Mesenchymal stem cell (in vitro differentiated cells and primary cell): Measurements from ENCODE around the gene ARF6.

Experiments
- DNase-seq: peaks from one replicate; pipeline ENCODE4 v3.0.0-alpha.2; 2013
- H2AFZ ChIP-seq: one replicate; pipeline ENCODE4 v1.6.1; 2013; ENCODE audit warnings: low read depth, mild to moderate bottlenecking, control low read depth, inconsistent platforms, low read length, moderate library complexity
- H2AK5ac ChIP-seq: 2 replicates; pipeline ENCODE4 v1.6.1; 2013; ENCODE audit warnings: low read length, moderate library complexity, mild to moderate bottlenecking, inconsistent platforms; ENCODE audit not compliant: severe bottlenecking
- H2BK120ac ChIP-seq: one replicate; pipeline ENCODE4 v1.6.1; 2013; ENCODE audit warnings: low read depth, mild to moderate bottlenecking, inconsistent platforms, low read length, moderate library complexity
- H2BK12ac ChIP-seq, 2 experiments: one replicate each; pipeline ENCODE4 v1.6.1; 2013; ENCODE audit warnings: inconsistent platforms in 2 of 2, low read length in 2 of 2, mild to moderate bottlenecking in 2 of 2, moderate library complexity in 2 of 2, control low read depth in 1 of 2
- H2BK15ac ChIP-seq: one replicate; pipeline ENCODE4 v1.6.1; 2013; ENCODE audit warnings: mild to moderate bottlenecking, low read depth, inconsistent platforms; ENCODE audit not compliant: poor library complexity, severe bottlenecking
- H2BK5ac ChIP-seq: 2 replicates; pipeline ENCODE4 v1.6.1; 2013; ENCODE audit warnings: low read depth, mild to moderate bottlenecking, low read length, control low read depth, inconsistent platforms; ENCODE audit not compliant: poor library complexity, severe bottlenecking
- H3K14ac ChIP-seq, 2 experiments: one replicate each; pipeline ENCODE4 v1.6.1; 2013; ENCODE audit warnings: inconsistent platforms in 2 of 2, low read length in 2 of 2, control low read depth in 1 of 2, mild to moderate bottlenecking in 1 of 2, moderate library complexity in 1 of 2
- H3K18ac ChIP-seq, 2 experiments: one replicate each; pipeline ENCODE4 v1.6.1; 2013; ENCODE audit warnings: inconsistent platforms in 2 of 2, low read length in 2 of 2, control low read depth in 1 of 2, low read depth in 1 of 2, mild to moderate bottlenecking in 1 of 2
- H3K23ac ChIP-seq, 2 experiments: one replicate each; pipeline ENCODE4 v1.6.1; 2013; ENCODE audit warnings: inconsistent platforms in 2 of 2, low read length in 2 of 2, mild to moderate bottlenecking in 2 of 2, moderate library complexity in 2 of 2, control low read depth in 1 of 2
- H3K27ac ChIP-seq: 2 replicates; pipeline ENCODE4 v1.5.1; 2013; ENCODE audit warnings: mild to moderate bottlenecking, moderate library complexity, low read length, control low read depth, inconsistent platforms; ENCODE audit not compliant: poor library complexity, severe bottlenecking
- H3K27me3 ChIP-seq, 2 experiments: 2 replicates each; pipeline versions ENCODE4 v1.6.1 to v1.7.0; 2013; ENCODE audit warnings: low read length in 2 of 2, mild to moderate bottlenecking in 2 of 2, moderate library complexity in 2 of 2, control low read depth in 1 of 2, inconsistent platforms in 1 of 2; ENCODE audit not compliant: control insufficient read depth in 1 of 2, insufficient read depth in 1 of 2
- H3K36me3 ChIP-seq, 2 experiments: 2 replicates each; pipeline versions ENCODE4 v1.6.1 to v1.7.0; 2013; ENCODE audit warnings: low read length in 2 of 2, control low read depth in 1 of 2, inconsistent platforms in 1 of 2, low read depth in 1 of 2, mild to moderate bottlenecking in 1 of 2; ENCODE audit not compliant: insufficient read depth in 2 of 2, control insufficient read depth in 1 of 2
- H3K4ac ChIP-seq, 2 experiments: one replicate each; pipeline ENCODE4 v1.6.1; 2013; ENCODE audit warnings: inconsistent platforms in 2 of 2, low read length in 2 of 2, mild to moderate bottlenecking in 2 of 2, moderate library complexity in 2 of 2, control low read depth in 1 of 2, low read depth in 1 of 2
- H3K4me1 ChIP-seq: 2 replicates; pipeline ENCODE4 v1.6.1; 2013; ENCODE audit warnings: low read depth, low read length, control low read depth; ENCODE audit not compliant: control insufficient read depth, insufficient read depth
- H3K4me2 ChIP-seq: 2 replicates; pipeline ENCODE4 v1.6.1; 2013; ENCODE audit warnings: low read length, mild to moderate bottlenecking, inconsistent platforms; ENCODE audit not compliant: poor library complexity, severe bottlenecking
- H3K4me3 ChIP-seq, 2 experiments: 2 replicates each; pipeline versions ENCODE4 v1.5.1 to v1.7.0; 2013; ENCODE audit warnings: low read length in 2 of 2, mild to moderate bottlenecking in 2 of 2, control low read depth in 1 of 2, low read depth in 1 of 2; ENCODE audit not compliant: insufficient read depth in 1 of 2
- H3K79me1 ChIP-seq: replicated peaks from 2 replicates; pipeline ENCODE4 v1.6.1; 2013; ENCODE audit warnings: mild to moderate bottlenecking, control low read depth, low read length, inconsistent platforms; ENCODE audit not compliant: poor library complexity, severe bottlenecking
- H3K9ac ChIP-seq: 2 replicates; pipeline ENCODE4 v1.7.0; 2013; ENCODE audit warnings: mild to moderate bottlenecking, low read length, moderate library complexity
- H3K9me3 ChIP-seq: 2 replicates; pipeline ENCODE4 v1.7.0; 2013; ENCODE audit warnings: mild to moderate bottlenecking, low read length; ENCODE audit not compliant: control insufficient read depth
- H4K8ac ChIP-seq: one replicate; pipeline ENCODE4 v1.6.1; 2013; ENCODE audit warnings: inconsistent platforms, mild to moderate bottlenecking, low read length, moderate library complexity
- H4K91ac ChIP-seq: one replicate; pipeline ENCODE4 v1.6.1; 2013; ENCODE audit warnings: mild to moderate bottlenecking, low read length, inconsistent platforms
- WGBS: methylation state at CpG from one replicate; pipeline ENCODE4 v1.1.7; 2013; ENCODE audit warnings: mixed read lengths; 5-methylcytosine and 5-hydroxymethylcytosine counted together

ARF6 gene

GRCh38 chr14:49909016-49909415, 16.1 kb downstream of the ARF6 start:
- H3K4me3 ChIP-seq, result no peak overlapping the region
- 100% methylated on average over 1 of the region's 4 CpGs for WGBS

GRCh38 chr14:49915085-49915484, 22.2 kb downstream of the ARF6 start:
- Histone ChIP-seq H2BK5ac (no peak overlapping the region), H3K4me3 (no peak overlapping the region), H3K4me2 (no peak overlapping the region), H3K9ac (no peak overlapping the region), H3K14ac (no peak overlapping the region), H3K23ac (no peak overlapping the region), H2AK5ac (no peak overlapping the region), H3K4me1 (peaks cover 3% of the 10 kb centered on the region), H4K91ac (no peak overlapping the region), H3K79me1 (peaks cover 2% of the 10 kb centered on the region), H3K27ac (no peak overlapping the region), H2AFZ (peak overlapping the region; percentile 61), H3K9me3 (no peaks in the 10 kb centered on the region), H3K36me3 (no peaks in the 10 kb centered on the region), H3K4ac (no peak overlapping the region), H2BK15ac (no peak overlapping the region), H3K18ac (no peak overlapping the region), H2BK120ac (no peak overlapping the region), H2BK12ac (no peak overlapping the region), H4K8ac (no peak overlapping the region), H3K27me3 (no peaks in the 10 kb centered on the region)
- no peak for DNase-seq

More at GRCh38 chr14:49909016-49909415, 16.1 kb downstream of the ARF6 start:
- Histone ChIP-seq H3K27me3 (no peaks in the 10 kb centered on the region), H2BK120ac (no peak overlapping the region), H3K4ac (no peak overlapping the region), H4K8ac (no peak overlapping the region), H3K79me1 (peaks cover 3% of the 10 kb centered on the region), H3K9me3 (no peaks in the 10 kb centered on the region), H2AK5ac (no peak overlapping the region), H2BK15ac (no peak overlapping the region), H4K91ac (no peak overlapping the region), H2AFZ (no peak overlapping the region), H3K27ac (no peak overlapping the region), H3K4me1 (peaks cover 3% of the 10 kb centered on the region), H3K23ac (no peak overlapping the region), H3K18ac (no peak overlapping the region), H2BK5ac (no peak overlapping the region), H3K9ac (peak overlapping the region; percentile 43), H3K36me3 (no peaks in the 10 kb centered on the region), H2BK12ac (no peak overlapping the region), H3K4me2 (no peak overlapping the region), H3K14ac (no peak overlapping the region)
- DNase-seq, result no peak

GRCh38 chr14:49918706-49919105, 25.8 kb downstream of the ARF6 start:
- Histone ChIP-seq H3K4me3 (no peak overlapping the region), H3K4ac (no peak overlapping the region), H2AFZ (no peak overlapping the region), H3K4me1 (peaks cover under 1% of the 10 kb centered on the region), H2BK5ac (no peak overlapping the region), H2AK5ac (no peak overlapping the region), H3K79me1 (no peaks in the 10 kb centered on the region), H3K9ac (no peak overlapping the region), H3K4me2 (no peak overlapping the region), H2BK15ac (no peak overlapping the region), H4K8ac (no peak overlapping the region), H3K27me3 (no peaks in the 10 kb centered on the region), H4K91ac (no peak overlapping the region), H3K27ac (no peak overlapping the region), H2BK12ac (no peak overlapping the region), H2BK120ac (no peak overlapping the region), H3K9me3 (no peaks in the 10 kb centered on the region), H3K23ac (no peak overlapping the region), H3K14ac (no peak overlapping the region), H3K36me3 (no peaks in the 10 kb centered on the region), H3K18ac (no peak overlapping the region)
- 96% methylated on average over 2 of the region's 2 CpGs for WGBS
- DNase-seq, result no peak

GRCh38 chr14:49919825-49920659, 27.2 kb downstream of the ARF6 start:
- Histone ChIP-seq H2BK120ac (no peak overlapping the region), H3K18ac (no peak overlapping the region), H3K9me3 (no peaks in the 10 kb centered on the region), H4K91ac (no peak overlapping the region), H3K23ac (no peak overlapping the region), H3K27me3 (no peaks in the 10 kb centered on the region), H3K4me3 (no peak overlapping the region), H3K14ac (no peak overlapping the region), H2AFZ (no peak overlapping the region), H3K27ac (no peak overlapping the region), H3K4me1 (peaks cover 4% of the 10 kb centered on the region), H3K9ac (no peak overlapping the region), H3K36me3 (no peaks in the 10 kb centered on the region), H2BK12ac (no peak overlapping the region), H2BK5ac (no peak overlapping the region), H3K79me1 (no peaks in the 10 kb centered on the region), H4K8ac (no peak overlapping the region), H2AK5ac (no peak overlapping the region), H3K4me2 (no peak overlapping the region), H2BK15ac (no peak overlapping the region), H3K4ac (no peak overlapping the region)
- WGBS, result 84% methylated on average over 2 of the region's 3 CpGs
- DNase-seq, result no peak
